Suprapubic skin (tissue), 4 donors: ENCODE results near the gene CBR3. TPM values are rescaled to one million over a fixed set of nuclear protein-coding genes. Genes with fewer than 3 reads are reported as not detected.

Source experiments
- DNase-seq, 2 donors: peaks; one replicate each; pipeline ENCODE4 v3.0.0-alpha.2; 2019; ENCODE audit warnings: low spot score in 2 of 2
- H3K27ac ChIP-seq: fragments of 200-600 bp; sonication (generic); one replicate; pipeline ENCODE4 v1.5.1; 2019
- H3K27me3 ChIP-seq: fragments of 200-600 bp; sonication (generic); one replicate; pipeline ENCODE4 v1.5.1; 2019
- H3K36me3 ChIP-seq: fragments of 200-600 bp; sonication (generic); one replicate; pipeline ENCODE4 v1.5.1; 2019
- H3K4me1 ChIP-seq: fragments of 200-600 bp; sonication (generic); one replicate; pipeline ENCODE4 v1.5.1; 2019
- H3K4me3 ChIP-seq: fragments of 200-600 bp; sonication (generic); one replicate; pipeline ENCODE4 v1.5.1; 2019; ENCODE audit warnings: mild to moderate bottlenecking
- H3K9me3 ChIP-seq: fragments of 200-600 bp; sonication (generic); one replicate; pipeline ENCODE4 v1.5.1; 2019
- CTCF ChIP-seq, 2 donors: fragments of 200-600 bp in 1 of 2; fragments of 450-650 bp in 1 of 2; sonication (generic) in 1 of 2; IDR thresholded peaks; one replicate each; pipeline ENCODE4 v1.5.1; 2016 to 2019; ENCODE audit warnings: antibody characterized with exemption in 2 of 2, mild to moderate bottlenecking in 1 of 2, moderate library complexity in 1 of 2
- EP300 ChIP-seq: sonication (generic); formaldehyde crosslinking; IDR thresholded peaks from one replicate; pipeline ENCODE4 v1.6.1; 2017; ENCODE audit warnings: antibody characterized with exemption
- POLR2A ChIP-seq, 2 donors: fragments of 450-650 bp; IDR thresholded peaks; one replicate each; pipeline ENCODE4 v1.6.1; 2017; ENCODE audit warnings: antibody characterized with exemption in 2 of 2, mild to moderate bottlenecking in 2 of 2, moderate library complexity in 2 of 2
- POLR2AphosphoS5 ChIP-seq, 3 donors: sonication (generic); formaldehyde crosslinking; IDR thresholded peaks; one replicate each; pipeline ENCODE4 v1.6.1; 2017; ENCODE audit warnings: antibody characterized with exemption in 3 of 3
- WGBS: methylation state at CpG from one replicate; pipeline ENCODE4 v1.1.5; 2018; 5-methylcytosine and 5-hydroxymethylcytosine counted together
- total RNA-seq, 4 donors: library from RNA; depleted of rRNA; stranded (reverse); fragments of >200 nt; gene quantifications; one replicate each; pipeline ENCODE4 v1.1.0, GENCODE V29; 2016

The CBR3 gene
- total RNA-seq, 4 donors from 2014 or later: 24.9 to 45.2 (median 32.0) TPM

GRCh38 chr21:36149788-36150711 is 15.2 kb downstream of the CBR3 start:
- peak overlapping the region; percentile 39 for H3K27ac ChIP-seq
- no peaks in the 10 kb centered on the region for H3K9me3 ChIP-seq
- peaks cover 11% of the 10 kb centered on the region for H3K4me1 ChIP-seq
- no peaks in the 10 kb centered on the region for H3K27me3 ChIP-seq
- DNase-seq: no peak
- H3K36me3 ChIP-seq: peaks cover 10% of the 10 kb centered on the region
- WGBS: 46% methylated on average over 5 of the region's 7 CpGs
- TF ChIP-seq POLR2A (IDR thresholded peaks at IDR 0.05): no peak
- no peak overlapping the region for H3K4me3 ChIP-seq

GRCh38 chr21:36155603-36156338 is 20.9 kb downstream of the CBR3 start:
- Histone ChIP-seq H3K36me3 (no peaks in the 10 kb centered on the region), H3K4me3 (peak overlapping the region; percentile 100), H3K27me3 (no peaks in the 10 kb centered on the region), H3K9me3 (no peaks in the 10 kb centered on the region), H3K27ac (peak overlapping the region; percentile 88), H3K4me1 (peaks cover 24% of the 10 kb centered on the region)
- TF ChIP-seq POLR2A (IDR thresholded peaks at IDR 0.05): peak; percentile 77 to 79
- no peak for TF ChIP-seq EP300
- TF ChIP-seq POLR2AphosphoS5 (IDR thresholded peaks at IDR 0.05): peak in 2 of 3 donors; percentile 75 to 82
- TF ChIP-seq CTCF (IDR thresholded peaks at IDR 0.05): no peak
- 14% methylated on average over 25 of the region's 53 CpGs for WGBS
- no peak for DNase-seq

GRCh38 chr21:36156339-36156814 is 21.5 kb downstream of the CBR3 start:
- no CpG with 5 or more reads among the region's 43 CpGs for WGBS
- Histone ChIP-seq H3K4me3 (peak overlapping the region; percentile 100), H3K9me3 (no peaks in the 10 kb centered on the region), H3K27ac (peak overlapping the region; percentile 94), H3K36me3 (no peaks in the 10 kb centered on the region), H3K27me3 (no peaks in the 10 kb centered on the region), H3K4me1 (peaks cover 23% of the 10 kb centered on the region)
- TF ChIP-seq CTCF (IDR thresholded peaks at IDR 0.05): no peak
- TF ChIP-seq EP300: no peak
- DNase-seq: peak; percentile 100

- Histone ChIP-seq H3K9me3 (no peaks in the 10 kb centered on the region), H3K4me1 (peaks cover 23% of the 10 kb centered on the region), H3K27ac (peak within 1 kb of the TSS; percentile 94), H3K27me3 (no peaks in the 10 kb centered on the region), H3K4me3 (peak within 1 kb of the TSS; percentile 100), H3K36me3 (no peaks in the 10 kb centered on the region)
- TF ChIP-seq POLR2AphosphoS5 (IDR thresholded peaks at IDR 0.05) (no peak), CTCF (IDR thresholded peaks at IDR 0.05) (no peak), POLR2A (IDR thresholded peaks at IDR 0.05) (peak in 1 of 2 donors; percentile 54)
- peak; percentile 79 to 82 for DNase-seq
- 9% methylated on average over 6 of the region's 83 CpGs for WGBS
Observed at GRCh38 chr21:36156815-36157670, 22.2 kb downstream of the CBR3 start, which contains the start of gene DOP1B. Gene DOP1B (plus strand): TSS chr21:36156824. CDS start chr21:36164734, 7,910 bp downstream.

GRCh38 chr21:36159356-36159921 is 24.6 kb downstream of the CBR3 start:
- Histone ChIP-seq H3K4me3 (no peak overlapping the region), H3K36me3 (no peaks in the 10 kb centered on the region), H3K9me3 (no peaks in the 10 kb centered on the region), H3K4me1 (peaks cover 27% of the 10 kb centered on the region), H3K27ac (no peak overlapping the region), H3K27me3 (no peaks in the 10 kb centered on the region)
- TF ChIP-seq POLR2A (IDR thresholded peaks at IDR 0.05) (no peak), POLR2AphosphoS5 (IDR thresholded peaks at IDR 0.05) (no peak), CTCF (IDR thresholded peaks at IDR 0.05) (no peak), EP300 (no peak)
- no peak for DNase-seq
- WGBS: 83% methylated on average over 13 of the region's 13 CpGs
